HG02763 (cell line): Measurements from ENCODE around the gene DLGAP4.

ENCODE experiments used
- ATAC-seq: cut with Tn5 transposase; IDR thresholded peaks from one replicate; pipeline ENCODE4 v1.9.1; 2021; ENCODE audit warnings: mild to moderate bottlenecking, moderate library complexity; ENCODE audit not compliant: unreplicated experiment

The DLGAP4 gene

DNA sequence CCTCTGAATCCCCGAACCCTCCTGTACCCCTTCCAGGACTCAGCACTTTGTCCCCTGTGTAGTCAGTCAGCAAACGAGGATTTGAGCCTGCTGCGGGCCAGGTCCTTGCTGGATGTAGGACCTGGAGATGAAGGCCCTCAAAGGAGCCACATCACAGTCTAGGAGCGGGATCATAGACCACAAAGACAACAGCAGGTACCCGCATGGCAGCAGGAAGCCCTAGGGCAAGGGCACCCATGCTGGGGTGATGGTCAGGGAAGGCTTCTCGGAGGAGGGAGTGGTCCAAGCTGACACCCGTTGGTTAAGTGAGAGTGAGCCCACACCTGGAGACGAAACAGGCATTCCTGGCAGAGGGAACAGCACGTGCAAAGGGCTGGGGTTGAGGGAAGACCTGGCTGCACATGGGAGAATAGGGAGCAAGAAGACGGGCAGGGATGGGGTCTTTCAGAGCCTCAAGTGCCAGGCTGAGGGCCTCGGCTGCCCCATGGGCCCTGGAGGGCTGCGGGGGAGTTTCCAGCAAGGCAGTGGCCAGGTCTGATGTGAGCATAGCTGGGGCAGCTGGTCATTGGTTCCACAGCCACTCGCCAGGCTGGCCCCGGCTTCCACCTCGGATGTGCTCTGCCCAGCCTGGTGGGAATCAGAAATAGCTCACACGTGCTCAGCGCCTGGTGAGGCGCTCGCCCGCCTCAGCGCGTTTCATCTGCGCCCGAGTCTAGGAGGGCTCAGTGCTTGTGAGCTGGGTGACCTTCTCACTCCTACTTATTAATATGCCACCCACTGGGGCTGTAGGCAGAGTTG is 15.0 kb downstream of the DLGAP4 start:
- ATAC-seq = no peak

DNA sequence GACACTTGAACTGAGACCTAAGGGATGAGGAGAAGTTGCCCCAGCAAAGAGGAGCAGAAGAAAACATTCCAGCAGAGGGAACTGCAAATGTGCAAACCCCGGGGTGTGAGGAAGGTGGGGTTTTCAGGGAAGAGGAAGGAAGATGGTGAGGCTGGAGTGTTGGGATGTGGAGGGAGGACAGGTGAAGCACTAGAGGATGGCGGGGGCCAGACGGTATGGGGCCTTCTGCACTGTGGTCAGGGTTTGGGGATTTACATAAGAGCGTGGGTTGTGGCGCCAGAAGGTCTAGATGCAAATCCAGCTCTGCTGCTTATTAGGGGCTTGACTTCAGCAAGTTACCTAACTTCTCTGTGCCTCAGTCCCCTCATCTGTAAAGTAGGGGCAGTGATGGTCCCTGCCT is 16.0 kb downstream of the DLGAP4 start:
- no peak for ATAC-seq

DNA sequence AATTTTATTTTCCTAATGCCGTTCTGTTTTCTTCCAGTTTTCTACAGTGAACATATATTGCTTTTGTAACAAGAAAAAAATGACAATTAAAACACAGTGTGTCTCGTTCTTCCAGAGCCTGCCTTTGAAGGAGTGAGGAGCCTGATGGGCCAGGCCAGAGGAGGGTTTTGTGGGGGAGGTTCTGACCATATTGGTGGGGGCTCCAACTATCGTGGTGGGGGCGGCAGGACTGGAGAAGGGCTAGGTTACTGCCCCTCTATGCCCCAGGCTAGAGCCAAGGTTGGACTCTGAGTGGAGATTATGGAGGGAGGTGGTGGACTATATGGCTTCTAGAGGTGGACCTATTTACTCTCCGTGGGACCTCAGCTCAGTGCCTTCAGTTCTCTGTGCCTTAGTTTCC is 24.0 kb downstream of the DLGAP4 start:
- ATAC-seq = no peak

DNA sequence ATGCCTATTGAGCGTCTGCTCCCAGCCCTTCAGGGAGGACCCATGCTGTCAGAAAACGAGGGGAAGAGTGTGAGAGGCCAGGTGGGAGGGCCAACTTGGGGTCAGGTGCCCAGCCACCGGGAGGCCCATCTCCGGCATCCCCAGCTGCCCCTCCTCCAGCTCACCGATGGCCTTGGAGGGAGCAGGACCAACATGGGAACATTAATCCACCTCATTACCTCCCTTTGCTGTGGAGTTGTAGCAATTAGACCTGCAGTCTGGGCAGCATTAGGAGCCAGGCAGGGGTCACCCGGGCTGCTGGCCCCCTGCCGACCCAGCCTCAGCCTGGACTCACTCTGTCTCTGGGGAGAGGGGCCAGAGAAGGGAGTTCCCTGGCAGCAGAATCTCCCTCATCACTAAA is 25.1 kb downstream of the DLGAP4 start:
- no peak for ATAC-seq

DNA sequence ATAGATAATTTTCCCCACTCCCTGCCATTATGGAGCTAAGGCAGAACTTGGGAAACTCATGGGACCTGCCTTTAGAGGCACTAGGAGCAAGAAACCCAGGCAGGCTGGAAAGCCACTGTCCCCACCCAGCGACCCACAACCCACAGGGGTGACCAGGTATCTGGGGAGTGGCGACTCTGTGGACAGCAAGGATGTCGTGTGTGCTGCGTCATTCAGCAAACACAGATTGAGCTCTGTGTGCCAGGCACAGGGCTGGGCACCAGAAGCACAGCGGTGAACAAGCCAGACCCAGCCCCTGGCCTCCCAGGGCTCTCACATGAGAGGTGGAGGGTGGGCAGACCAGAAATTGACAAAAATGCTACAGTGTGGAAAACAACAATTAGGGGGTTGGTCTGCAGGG is 27.7 kb downstream of the DLGAP4 start:
- no peak for ATAC-seq

DNA sequence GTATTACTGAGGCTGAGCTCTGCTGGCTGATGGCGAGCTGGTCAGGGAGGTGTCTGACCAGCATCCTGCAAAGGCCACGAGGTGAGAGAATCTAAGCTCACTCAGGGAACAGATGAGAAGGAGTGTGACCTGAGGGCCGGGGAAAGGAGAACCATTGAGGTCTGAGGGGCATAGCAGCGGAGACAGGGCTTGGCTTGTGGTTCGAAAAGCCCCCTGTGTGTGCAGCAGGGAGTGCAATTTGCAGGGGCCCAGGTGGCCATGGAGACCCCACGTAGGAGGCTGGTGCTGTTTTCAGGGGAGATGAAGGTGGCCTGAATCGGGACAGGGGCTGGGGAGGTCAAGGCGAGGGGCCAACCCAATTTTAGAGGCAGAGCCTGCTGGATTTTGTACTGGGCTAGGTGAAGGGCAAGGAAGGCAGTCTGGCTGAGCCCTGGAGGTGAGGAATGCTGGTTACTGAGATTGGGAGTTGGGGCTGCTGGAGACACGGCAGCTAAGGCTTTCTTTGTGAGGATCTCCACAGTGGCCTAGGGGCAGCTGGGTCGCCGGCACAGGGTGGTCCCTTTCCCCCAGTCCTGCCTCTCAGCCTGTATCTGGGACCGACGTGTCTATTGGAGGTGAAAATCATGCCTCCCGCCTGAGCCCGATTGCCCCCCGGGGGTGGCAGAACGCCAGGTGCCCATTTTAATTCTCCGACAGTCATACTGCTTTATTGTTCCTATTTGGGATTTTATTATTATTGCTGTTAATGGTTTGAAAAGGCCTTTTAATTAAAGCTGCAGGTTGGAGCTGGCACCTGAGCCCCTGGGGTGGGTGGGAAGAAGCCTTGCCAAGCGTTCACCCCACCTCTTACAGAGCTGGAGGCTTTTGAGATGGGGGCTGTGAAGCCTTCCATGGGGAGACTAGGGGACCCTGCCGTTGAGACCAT is 28.4 kb downstream of the DLGAP4 start:
- ATAC-seq = no peak

DNA sequence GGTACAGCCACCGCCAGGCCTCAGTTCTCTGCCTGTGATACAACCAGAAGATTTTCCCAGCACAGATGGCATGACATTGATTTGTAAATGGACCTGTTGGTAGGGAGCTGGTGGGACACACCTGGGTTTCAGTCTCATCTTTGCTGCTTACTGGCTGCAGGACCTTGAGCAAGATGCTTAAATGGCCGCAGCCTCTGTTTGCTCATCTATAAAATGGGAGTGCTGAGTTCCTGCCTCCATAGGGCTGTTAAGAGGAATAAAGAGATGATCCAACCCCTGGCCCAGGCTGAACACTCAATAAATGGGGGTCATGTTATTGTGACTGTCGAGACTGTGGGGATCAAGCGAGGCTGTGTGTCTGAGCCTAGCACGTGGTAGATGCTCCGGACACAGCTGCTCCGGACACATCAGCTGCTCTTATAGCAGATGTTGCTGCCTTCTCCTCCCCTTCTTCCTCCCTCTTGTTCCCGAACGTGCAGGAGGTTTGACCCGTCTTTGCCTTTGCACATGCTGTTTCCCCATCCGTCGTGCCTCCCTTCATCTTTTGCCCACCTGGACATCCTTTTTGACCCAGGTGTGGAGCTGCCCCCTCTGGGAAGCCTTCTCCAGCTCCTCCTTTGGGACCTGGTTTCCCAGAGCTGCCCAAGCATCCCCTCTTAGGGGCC is 29.2 kb downstream of the DLGAP4 start:
- ATAC-seq = no peak

DNA sequence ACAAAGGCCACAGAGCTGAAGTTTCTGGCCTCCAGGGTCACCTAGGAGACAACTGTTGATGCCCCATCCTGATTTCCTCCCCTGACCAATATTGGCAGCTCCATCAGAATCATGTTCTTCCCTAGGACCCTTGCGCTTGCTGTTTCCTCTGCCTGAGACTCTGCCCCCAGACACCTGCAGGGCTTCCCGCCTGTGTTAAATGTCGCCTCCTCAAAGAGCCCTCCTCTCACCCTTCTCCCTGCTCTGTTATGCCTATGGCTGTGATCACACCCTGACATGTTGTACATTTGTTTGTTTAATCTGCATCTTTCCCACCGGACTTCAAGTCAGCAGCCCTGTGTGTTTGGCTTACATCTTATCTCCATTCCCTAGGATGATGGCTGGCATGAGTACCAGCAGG is 30.1 kb downstream of the DLGAP4 start:
- no peak for ATAC-seq

DNA sequence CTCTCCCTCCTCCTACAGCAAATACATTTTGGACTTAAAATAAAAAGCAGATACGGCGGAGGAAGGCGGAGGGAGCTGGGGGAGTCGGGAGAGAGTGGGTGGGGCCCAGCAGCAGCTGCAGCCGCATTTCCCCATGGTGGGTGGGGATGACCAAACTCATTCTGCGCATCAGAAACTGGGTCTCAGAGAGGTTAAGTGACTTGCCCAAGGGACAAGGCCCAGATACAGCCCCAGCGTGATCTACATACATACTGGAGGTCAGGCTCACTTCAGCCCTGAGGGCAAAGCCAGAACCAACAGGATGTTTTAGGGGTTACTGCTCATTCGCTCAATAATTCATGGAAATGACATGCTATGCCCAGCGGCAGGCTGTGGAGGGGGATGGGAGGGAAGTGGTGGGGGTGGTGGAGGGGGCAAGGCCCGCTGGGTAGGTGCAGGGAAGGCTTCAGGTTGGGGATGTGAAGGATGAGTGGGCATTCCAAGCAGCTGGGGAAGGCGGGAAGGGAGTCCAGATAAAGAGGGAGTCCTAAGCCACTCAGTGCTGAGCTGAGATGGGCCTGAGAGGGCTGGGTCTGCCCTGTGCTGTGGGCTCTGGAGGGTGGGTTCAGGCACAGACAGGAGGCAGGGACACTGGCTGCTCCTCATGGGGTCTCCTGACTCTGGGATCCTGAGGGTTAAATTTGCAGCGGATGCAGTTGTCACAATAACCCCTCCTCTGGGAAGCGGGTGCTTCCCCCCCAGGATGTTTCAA is 31.0 kb downstream of the DLGAP4 start:
- no peak for ATAC-seq

DNA sequence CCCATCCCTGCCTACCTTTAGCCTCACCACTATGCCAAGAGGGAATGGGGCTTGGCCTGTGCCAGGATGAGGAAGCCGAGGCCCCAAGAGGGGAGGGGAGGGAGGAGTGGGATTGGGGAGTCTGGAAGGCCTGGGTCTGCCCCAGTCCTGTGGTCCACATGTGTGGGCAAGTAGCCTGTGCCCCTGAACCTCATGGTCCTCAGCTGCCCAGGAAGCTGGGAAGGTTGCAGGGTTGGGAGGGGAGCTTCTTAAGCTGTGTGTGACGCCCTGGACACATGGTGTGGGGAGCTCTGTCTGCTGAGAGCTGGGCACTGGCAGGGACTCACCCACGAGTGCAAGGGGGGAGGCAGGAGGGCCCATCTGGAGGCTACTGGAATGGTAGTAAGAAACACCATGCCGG is 31.7 kb downstream of the DLGAP4 start:
- no peak for ATAC-seq

DNA sequence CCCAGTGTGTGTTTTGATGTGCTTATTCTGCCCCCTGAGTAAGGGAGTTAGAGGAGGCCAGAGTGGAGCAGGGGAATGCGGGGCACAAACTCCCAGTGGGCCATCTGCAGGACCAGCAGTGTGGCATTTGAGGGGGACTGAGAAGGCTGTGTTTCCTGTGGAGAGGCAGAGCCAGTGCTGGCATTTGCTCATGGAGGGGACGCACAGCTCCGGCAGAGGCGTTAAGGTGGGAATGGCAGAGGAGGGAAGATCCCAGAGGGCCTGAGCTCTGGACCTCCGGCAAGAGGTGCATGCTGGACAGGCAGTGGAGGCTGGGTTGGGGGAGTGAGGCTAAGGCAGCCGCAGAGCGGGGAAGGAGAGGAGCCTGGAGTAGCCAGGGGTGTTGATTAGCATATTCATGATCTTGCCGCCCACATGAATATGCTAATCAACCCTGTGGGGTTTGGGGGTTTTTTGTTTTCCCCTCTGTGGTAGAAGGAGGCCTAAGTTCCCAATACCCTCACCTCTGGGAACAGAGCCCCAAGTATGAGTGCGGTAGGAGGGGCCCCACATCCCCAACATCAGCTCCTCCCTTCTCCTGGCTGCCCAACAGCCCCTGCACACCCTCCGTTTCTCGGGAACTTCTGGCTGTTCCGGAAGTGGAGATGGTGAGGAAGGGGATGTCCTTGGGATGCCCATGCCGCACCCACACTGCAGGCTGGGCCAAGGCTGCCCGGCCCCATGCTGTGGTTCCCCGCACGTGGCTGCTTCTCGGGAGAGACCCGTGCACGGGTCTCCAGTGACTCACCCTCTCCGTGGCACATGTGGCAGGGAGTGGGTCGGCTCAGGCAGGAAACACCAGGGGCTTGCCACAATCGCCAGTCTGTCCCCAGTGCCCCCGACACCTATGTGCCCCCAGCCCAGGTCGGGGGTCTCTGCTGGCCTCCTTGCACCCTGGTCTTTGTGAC is 33.8 kb downstream of the DLGAP4 start:
- no peak for ATAC-seq

DNA sequence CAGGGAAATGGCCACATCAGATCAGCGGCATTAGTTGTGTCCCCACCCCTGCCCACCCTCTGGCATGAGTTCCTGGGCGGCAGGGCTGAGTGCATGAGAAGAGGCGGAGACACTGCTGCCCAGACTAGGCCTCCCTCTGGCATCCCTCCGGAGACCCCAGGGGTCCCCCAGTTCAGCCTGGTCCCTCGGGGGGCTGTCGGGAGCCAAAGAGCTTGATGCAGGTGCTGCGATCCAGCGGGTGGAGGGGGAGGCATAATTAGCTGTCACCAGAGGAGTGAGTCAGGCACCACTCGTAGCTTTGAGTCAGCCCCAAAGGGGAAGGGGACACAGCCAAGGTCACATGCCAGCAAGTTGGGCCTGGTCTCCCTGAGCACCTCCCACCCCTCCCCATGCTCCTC is 34.5 kb downstream of the DLGAP4 start:
- ATAC-seq = no peak

DNA sequence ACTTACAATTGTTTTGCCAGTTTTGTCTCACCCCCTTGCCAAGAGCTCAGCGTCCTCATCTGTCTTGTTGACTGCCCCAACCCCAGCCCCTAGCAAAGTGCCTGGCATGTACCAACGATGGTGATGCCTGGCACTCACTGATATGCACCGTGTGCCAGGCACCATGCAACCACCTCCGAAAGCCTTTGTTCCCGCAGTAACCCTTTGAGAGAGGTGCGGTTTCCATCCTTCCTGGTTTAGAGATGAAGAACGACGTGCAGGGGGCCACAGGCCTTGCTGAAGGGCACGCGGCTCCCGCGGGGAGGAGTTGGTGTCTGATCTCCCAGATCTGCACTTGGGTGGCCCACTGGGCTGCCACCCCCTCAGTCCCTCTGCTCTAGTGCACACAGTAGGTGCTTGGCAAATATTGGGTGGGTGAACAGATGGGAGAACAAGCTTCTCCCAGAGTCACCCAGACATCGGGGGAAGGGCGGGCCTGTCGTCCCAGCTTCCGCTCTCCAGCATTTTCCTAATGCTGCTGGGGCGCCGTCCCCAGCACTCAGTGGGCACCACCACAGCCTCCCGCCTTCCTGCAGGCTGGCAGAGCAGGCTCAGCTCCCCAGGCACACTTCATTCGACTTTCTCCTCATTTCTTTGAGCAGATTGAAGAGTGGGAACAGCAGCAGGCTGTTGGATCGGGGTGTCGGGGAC is 35.3 kb downstream of the DLGAP4 start:
- ATAC-seq = no peak

DNA sequence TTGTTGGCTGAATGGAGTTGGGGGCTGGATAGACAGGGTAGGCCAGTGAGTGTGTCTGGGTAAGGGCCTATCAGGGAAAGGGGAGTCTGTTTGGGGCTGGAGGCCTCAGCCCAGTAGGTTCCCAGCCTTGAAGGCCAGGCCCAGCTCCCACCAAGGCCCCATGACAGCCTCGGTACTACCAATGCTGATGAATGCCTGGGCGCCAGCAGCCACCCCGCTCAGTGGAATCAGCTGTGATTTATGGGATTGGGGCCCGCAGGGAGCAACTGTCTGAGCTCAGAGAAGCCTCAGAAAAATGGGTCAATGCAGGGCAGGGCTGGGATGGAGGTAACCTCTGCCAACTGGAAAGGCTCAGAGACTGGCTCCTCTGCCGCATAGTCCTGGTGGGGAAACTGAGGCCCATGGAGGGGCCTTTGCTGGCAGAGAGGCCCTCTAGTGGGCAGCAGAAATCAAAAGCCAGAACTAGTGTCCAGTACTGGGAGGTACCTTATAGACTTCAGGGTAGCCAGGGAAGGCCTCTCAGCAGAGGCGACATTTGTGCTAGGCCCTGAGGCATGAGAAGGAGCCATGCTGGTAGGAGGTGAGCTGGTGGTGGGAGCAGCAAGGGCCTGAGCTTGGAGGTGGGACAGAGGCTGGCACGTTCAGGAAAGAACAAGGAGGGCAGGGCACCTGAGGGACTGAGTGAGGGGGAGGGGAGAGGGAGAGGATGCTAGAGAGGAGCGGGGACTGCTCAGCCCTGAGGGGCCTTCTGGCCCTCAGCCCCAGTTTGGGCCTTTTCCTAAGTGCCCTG is 36.4 kb downstream of the DLGAP4 start:
- ATAC-seq = no peak

DNA sequence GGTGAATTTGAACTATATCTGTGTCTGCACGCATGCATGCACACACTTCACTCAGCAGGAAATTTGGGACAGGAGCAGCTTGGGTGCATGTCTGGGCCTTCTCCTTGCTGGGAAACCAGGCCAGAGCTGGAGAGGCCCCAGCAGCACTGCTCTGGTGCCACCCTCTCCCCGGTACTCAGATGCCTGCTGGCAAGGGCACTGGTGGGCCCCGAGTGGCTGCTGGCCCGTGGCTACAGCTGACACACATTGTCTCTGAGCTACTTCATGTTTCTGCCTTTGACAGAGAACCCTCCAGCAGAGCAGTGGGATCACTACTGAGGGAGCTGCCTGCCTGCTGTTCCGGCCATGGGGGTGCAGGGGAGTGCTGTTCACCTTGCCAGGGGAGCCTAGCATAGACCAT is 37.5 kb downstream of the DLGAP4 start:
- ATAC-seq = no peak

DNA sequence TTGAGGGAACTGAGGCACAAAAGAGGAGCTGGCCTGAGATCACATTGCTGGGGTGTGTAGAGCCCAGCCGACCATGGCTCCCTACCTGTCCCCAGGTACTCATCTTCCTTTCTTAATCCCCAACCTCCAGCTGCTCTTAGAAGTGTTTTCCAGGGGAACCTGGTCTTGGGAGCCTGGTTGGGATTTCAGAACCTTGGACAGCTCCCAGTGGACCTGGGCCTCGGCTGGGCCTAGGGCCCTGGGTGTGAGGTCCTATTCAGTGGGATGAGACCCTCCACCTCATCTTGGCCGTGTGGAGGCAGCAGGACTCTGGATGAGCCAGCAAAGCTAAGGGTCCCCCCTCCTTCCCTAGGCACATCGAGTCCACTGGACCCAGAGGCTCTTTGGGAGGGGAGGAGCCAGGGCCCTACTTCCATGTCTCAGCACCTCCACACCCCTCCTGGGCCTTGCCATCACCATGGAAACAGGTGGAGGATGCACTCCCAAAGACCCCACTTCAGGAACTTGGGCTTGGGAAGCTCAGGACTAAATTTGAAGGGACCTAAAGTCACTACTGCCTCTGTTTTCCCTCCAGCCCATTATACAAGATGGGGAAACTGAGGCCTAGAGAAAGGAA is 38.5 kb downstream of the DLGAP4 start:
- ATAC-seq = no peak

DNA sequence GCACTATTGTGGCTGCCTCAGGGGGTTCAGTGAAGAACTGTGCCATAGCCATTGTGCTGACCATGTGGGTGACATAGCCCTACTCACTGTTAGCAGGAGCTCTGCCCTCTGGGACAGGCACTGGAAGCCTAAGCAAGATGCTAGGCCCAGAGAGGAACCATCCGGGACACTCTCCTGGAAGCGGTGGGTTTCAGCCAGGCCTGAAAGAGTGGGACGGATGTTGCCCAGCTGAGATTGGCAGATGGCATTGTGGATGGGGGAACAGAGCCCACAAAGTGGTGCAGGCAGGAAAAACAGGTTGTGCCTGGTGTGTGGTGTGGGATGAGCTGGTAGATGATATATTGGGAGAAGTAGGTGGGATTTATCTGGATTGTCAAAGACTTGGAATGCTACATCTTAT is 40.1 kb downstream of the DLGAP4 start:
- no peak for ATAC-seq
